HCT116 (cell line): ENCODE measurements around the gene KIAA1614. TPM values are rescaled to one million over a fixed set of nuclear protein-coding genes. Genes with fewer than 3 reads are reported as not detected.

Experiments
- ATAC-seq: fragments of 200-7000 bp; cut with Tn5 transposase; 2 replicates; pipeline ENCODE4 v1.9.1; 2020; ENCODE audit warnings: mild to moderate bottlenecking, moderate library complexity
- BruUV-seq: library from RNA; stranded (reverse); fragments of 400-500 nt; replicated peaks from 2 replicates; lab custom pipeline; 2021; lab: Mats Ljungman, UMichigan
- CTCF ChIA-PET: fragments of 300-600 bp; sonication (Branson Sonifier 250); formaldehyde crosslinking; loops from one replicate; lab custom pipeline; 2021; ENCODE audit warnings: antibody characterized with exemption; lab: Charles Lee
- POLR2A ChIA-PET: fragments of 300-600, 350-600 bp; sonication (Branson Sonifier 250); formaldehyde crosslinking; loops from one replicate; lab custom pipeline; 2021; ENCODE audit warnings: antibody characterized with exemption; lab: Charles Lee
- RAD21 ChIA-PET, 2 experiments: fragments of 300-600 bp; sonication (Branson Sonifier 250); formaldehyde crosslinking; loops; one replicate each; lab custom pipeline; 2023; ENCODE audit warnings: low total read pairs in 2 of 2; ENCODE audit not compliant: uncharacterized antibody in 2 of 2, unreplicated experiment in 2 of 2, low non-redundant PET in 1 of 2; lab: Charles Lee
- DNase-seq: peaks from one replicate; pipeline ENCODE4 v3.0.0-alpha.2; 2010; ENCODE audit warnings: low read depth, low spot score
- H2AFZ ChIP-seq: fragments of 200-600 bp; shearing (Covaris generic), sonication (generic); 2 replicates; pipeline ENCODE4 v1.6.1; 2017; ENCODE audit warnings: low read depth, mixed run types, mixed read lengths, antibody characterized with exemption, low read length; ENCODE audit not compliant: poor library complexity, severe bottlenecking
- H3K27ac ChIP-seq: 2 replicates; pipeline ENCODE4 v1.5.1; 2012; ENCODE audit warnings: low read depth, low read length
- H3K27me3 ChIP-seq: fragments of 200-600 bp; sonication (generic); 2 replicates; pipeline ENCODE4 v1.6.1; 2016; ENCODE audit warnings: mixed run types, low read length, mixed read lengths; ENCODE audit not compliant: insufficient read depth
- H3K36me3 ChIP-seq, 2 experiments: fragments of 200-500 bp in 1 of 2; fragments of 200-600 bp in 1 of 2; sonication (Bioruptor generic) in 1 of 2; sonication (generic) in 1 of 2; 2 replicates each; pipeline versions ENCODE4 v1.5.1 to v1.6.1; 2014 to 2016; ENCODE audit warnings: low read length in 2 of 2, inconsistent platforms in 1 of 2, mixed read lengths in 1 of 2, mixed run types in 1 of 2; ENCODE audit not compliant: insufficient read depth in 2 of 2, control insufficient read depth in 1 of 2
- H3K4me1 ChIP-seq, 2 experiments: fragments of 200-600 bp in 1 of 2; sonication (generic) in 1 of 2; 2 replicates each; pipeline versions ENCODE4 v1.5.1 to v1.6.1; 2012 to 2017; ENCODE audit warnings: low read length in 2 of 2, inconsistent platforms in 1 of 2, mild to moderate bottlenecking in 1 of 2, mixed read lengths in 1 of 2, mixed run types in 1 of 2, moderate library complexity in 1 of 2; ENCODE audit not compliant: insufficient read depth in 2 of 2, control insufficient read depth in 1 of 2
- H3K4me2 ChIP-seq: fragments of 200-600 bp; sonication (generic); 2 replicates; pipeline ENCODE4 v1.6.1; 2017; ENCODE audit warnings: mixed run types, low read length, mixed read lengths
- H3K4me3 ChIP-seq, 2 experiments: fragments of 200-600 bp in 1 of 2; sonication (generic) in 1 of 2; replicated peaks in 1 of 2; 2 replicates each; pipeline ENCODE4 v1.5.1; 2011 to 2016; ENCODE audit warnings: low read length in 2 of 2, control low read depth in 1 of 2, low read depth in 1 of 2, mild to moderate bottlenecking in 1 of 2, mixed read lengths in 1 of 2, mixed run types in 1 of 2
- H3K79me2 ChIP-seq: fragments of 200-600 bp; sonication (generic); 2 replicates; pipeline ENCODE4 v1.6.1; 2017; ENCODE audit warnings: mild to moderate bottlenecking, mixed run types, low read length, moderate library complexity, mixed read lengths; ENCODE audit not compliant: insufficient read depth
- H3K9ac ChIP-seq: fragments of 200-600 bp; sonication (generic); 2 replicates; pipeline ENCODE4 v1.6.1; 2016; ENCODE audit warnings: low read length, mixed read lengths
- H3K9me2 ChIP-seq: fragments of 200-600 bp; sonication (generic), shearing (Covaris generic); 2 replicates; pipeline ENCODE4 v1.6.1; 2017; ENCODE audit warnings: mixed run types, mild to moderate bottlenecking, moderate library complexity; ENCODE audit not compliant: insufficient read depth
- H3K9me3 ChIP-seq, 2 experiments: fragments of 200-500 bp in 1 of 2; fragments of 200-600 bp in 1 of 2; sonication (Bioruptor generic) in 1 of 2; sonication (generic) in 1 of 2; 2 replicates each; pipeline ENCODE4 v1.6.1; 2014 to 2017; ENCODE audit warnings: low read length in 2 of 2, mixed read lengths in 2 of 2, inconsistent platforms in 1 of 2, low read depth in 1 of 2, mild to moderate bottlenecking in 1 of 2, mixed run types in 1 of 2, moderate library complexity in 1 of 2; ENCODE audit not compliant: control insufficient read depth in 1 of 2, insufficient read depth in 1 of 2
- H4K20me1 ChIP-seq: fragments of 200-600 bp; sonication (generic), shearing (Covaris generic); 2 replicates; pipeline ENCODE4 v1.6.1; 2017; ENCODE audit warnings: mixed run types, mild to moderate bottlenecking, moderate library complexity; ENCODE audit not compliant: insufficient read depth
- CBX3 ChIP-seq: IDR thresholded peaks from 2 replicates; pipeline ENCODE4 v1.6.1; 2012; ENCODE audit warnings: low read depth
- CEBPB ChIP-seq: IDR thresholded peaks from 2 replicates; pipeline ENCODE4 v1.6.1; 2012; ENCODE audit warnings: low read depth
- EGR1 ChIP-seq: IDR thresholded peaks from 2 replicates; pipeline ENCODE4 v1.6.1; 2012; ENCODE audit warnings: low read depth
- EZH2 ChIP-seq: fragments of 200-600 bp; sonication (generic); IDR thresholded peaks from 2 replicates; pipeline ENCODE4 v1.6.1; 2017; ENCODE audit warnings: antibody characterized with exemption, mixed run types
- JUND ChIP-seq: IDR thresholded peaks from 2 replicates; pipeline ENCODE4 v1.6.1; 2012
- POLR2A ChIP-seq: IDR thresholded peaks from 2 replicates; pipeline ENCODE4 v1.7.0; 2011; ENCODE audit warnings: borderline replicate concordance; ENCODE audit not compliant: insufficient read depth, insufficient read length; ENCODE audit errors: extremely low read depth
- POLR2AphosphoS5 ChIP-seq: IDR thresholded peaks from 2 replicates; pipeline ENCODE4 v1.6.1; 2011; ENCODE audit warnings: mild to moderate bottlenecking, low read depth, low read length, moderate library complexity
- RAD21 ChIP-seq: IDR thresholded peaks from 2 replicates; pipeline ENCODE4 v1.6.1; 2012; ENCODE audit warnings: low read depth, mild to moderate bottlenecking
- SIN3A ChIP-seq: IDR thresholded peaks from 2 replicates; pipeline ENCODE4 v1.6.1; 2012; ENCODE audit warnings: low read depth
- SP1 ChIP-seq: IDR thresholded peaks from 2 replicates; pipeline ENCODE4 v1.6.1; 2012; ENCODE audit warnings: low read depth
- TCF7L2 ChIP-seq: IDR thresholded peaks from 2 replicates; pipeline ENCODE4 v1.7.0; 2011; ENCODE audit warnings: borderline replicate concordance, inconsistent platforms; ENCODE audit not compliant: insufficient read depth, insufficient read length; ENCODE audit errors: extremely low read depth
- YY1 ChIP-seq: IDR thresholded peaks from 2 replicates; pipeline ENCODE4 v1.6.1; 2011; ENCODE audit warnings: low read length, low read depth, moderate library complexity, mild to moderate bottlenecking; ENCODE audit not compliant: insufficient replicate concordance; ENCODE audit errors: extremely low read depth
- ZNF274 ChIP-seq: fragments of 200-500 bp; sonication (Bioruptor generic); IDR thresholded peaks from 2 replicates; pipeline ENCODE4 v1.6.1; 2014; ENCODE audit warnings: mild to moderate bottlenecking, low read depth, low read length, inconsistent platforms
- intact Hi-C: fragments of 100-400 bp; cut with micrococcal nuclease; formaldehyde crosslinking; loops from 2 replicates; pipeline ENCODE4 v1.10.0; 2022
- total RNA-seq: library from RNA; stranded (reverse); gene quantifications from one replicate; pipeline ENCODE4 v1.2.1, GENCODE V29; 2021; ENCODE audit not compliant: unreplicated experiment
- TF ChIP-seq, protein P1 (sequence below): IDR thresholded peaks from 2 replicates; pipeline ENCODE4 v1.6.1; 2011; ENCODE audit warnings: mild to moderate bottlenecking, low read length, moderate library complexity; ENCODE audit not compliant: insufficient replicate concordance; ENCODE audit errors: extremely low read depth
- TF ChIP-seq, protein P2 (sequence below): IDR thresholded peaks from 2 replicates; pipeline ENCODE4 v1.6.1; 2012
- TF ChIP-seq, protein P3 (sequence below): IDR thresholded peaks from 2 replicates; pipeline ENCODE4 v1.6.1; 2012
- TF ChIP-seq, protein P4 (sequence below): IDR thresholded peaks from 2 replicates; pipeline ENCODE4 v1.6.1; 2012; ENCODE audit warnings: low read depth

KIAA1614 gene
- total RNA-seq, 1 experiment from 2014 or later: 0.25 TPM

DNA sequence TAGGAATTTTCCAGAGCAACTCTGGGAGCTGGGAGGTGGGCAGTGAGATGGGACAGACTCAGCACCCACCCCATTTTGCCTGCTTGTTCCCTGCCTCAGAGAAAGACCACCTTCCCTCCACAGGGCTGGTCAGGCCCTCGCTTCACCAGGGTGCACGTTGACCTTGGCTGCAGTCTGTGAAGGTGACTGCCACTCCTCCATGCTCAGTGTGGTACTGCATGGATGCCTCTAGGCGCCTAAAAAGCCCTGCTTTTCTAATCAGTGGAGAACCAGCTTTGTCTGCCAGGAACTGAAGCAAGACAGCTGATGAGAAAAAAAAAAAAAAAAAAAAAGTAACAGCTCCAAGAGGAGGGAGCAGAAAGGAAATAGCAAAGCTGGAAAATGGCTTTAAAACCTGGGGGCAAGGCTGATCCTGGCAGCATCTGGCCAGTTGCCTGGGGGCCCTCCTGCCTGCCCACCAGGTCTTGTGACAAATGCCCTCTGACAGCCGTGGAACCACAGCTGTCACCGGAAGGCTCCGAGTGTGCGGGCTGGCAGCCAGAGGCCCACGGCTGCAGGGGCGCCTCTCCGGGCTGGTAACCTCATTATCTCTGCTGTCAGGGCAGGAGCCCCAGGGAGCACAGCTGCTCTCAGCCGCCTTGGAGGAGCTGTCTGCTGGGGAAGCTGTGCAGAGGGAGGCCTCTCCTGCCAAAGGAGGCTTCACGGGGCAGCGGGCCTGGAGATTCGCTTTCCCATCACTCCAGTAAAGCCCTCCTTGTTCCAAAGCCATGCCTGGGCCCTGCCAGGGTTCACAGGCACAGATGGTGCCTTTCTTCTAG is 13.7 kb downstream of the KIAA1614 start (continued):
- TF ChIP-seq EZH2: no peak
- TF ChIP-seq POLR2A: no peak
- no peak for TF ChIP-seq CEBPB
- no peak for TF ChIP-seq RAD21
- TF ChIP-seq SIN3A: no peak
- TF ChIP-seq ZNF274: no peak
- TF ChIP-seq POLR2AphosphoS5: no peak
- TF ChIP-seq, protein P1, sequence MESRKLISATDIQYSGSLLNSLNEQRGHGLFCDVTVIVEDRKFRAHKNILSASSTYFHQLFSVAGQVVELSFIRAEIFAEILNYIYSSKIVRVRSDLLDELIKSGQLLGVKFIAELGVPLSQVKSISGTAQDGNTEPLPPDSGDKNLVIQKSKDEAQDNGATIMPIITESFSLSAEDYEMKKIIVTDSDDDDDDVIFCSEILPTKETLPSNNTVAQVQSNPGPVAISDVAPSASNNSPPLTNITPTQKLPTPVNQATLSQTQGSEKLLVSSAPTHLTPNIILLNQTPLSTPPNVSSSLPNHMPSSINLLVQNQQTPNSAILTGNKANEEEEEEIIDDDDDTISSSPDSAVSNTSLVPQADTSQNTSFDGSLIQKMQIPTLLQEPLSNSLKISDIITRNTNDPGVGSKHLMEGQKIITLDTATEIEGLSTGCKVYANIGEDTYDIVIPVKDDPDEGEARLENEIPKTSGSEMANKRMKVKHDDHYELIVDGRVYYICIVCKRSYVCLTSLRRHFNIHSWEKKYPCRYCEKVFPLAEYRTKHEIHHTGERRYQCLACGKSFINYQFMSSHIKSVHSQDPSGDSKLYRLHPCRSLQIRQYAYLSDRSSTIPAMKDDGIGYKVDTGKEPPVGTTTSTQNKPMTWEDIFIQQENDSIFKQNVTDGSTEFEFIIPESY: no peak
- no peak for TF ChIP-seq EGR1
- TF ChIP-seq YY1: no peak
- no peak for TF ChIP-seq CBX3
- TF ChIP-seq TCF7L2: no peak
- TF ChIP-seq JUND: no peak

DNA sequence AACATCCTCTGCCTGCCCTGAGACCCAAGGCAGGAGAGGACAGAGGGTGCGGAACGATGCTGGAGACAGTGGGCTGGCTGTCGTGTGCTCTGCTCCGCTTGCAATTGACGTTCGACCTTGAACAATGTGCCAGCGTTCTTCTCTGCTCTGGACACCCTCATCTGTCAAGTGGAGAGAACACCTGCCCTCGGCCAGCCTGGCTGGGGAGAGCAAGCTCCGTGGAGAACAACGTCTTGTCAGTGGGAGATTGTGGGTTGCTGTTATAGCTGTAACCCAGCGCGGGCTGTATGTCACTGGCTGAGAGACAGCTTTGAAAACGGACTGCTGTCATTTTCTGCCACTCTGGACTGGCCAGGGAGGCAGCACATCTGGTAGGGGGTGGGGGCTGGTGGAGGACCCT is 14.7 kb downstream of the KIAA1614 start:
- Histone ChIP-seq H3K27ac (no peak overlapping the region), H3K4me1 (no peaks in the 10 kb centered on the region), H4K20me1 (no peaks in the 10 kb centered on the region), H3K36me3 (no peaks in the 10 kb centered on the region), H3K9me3 (no peaks in the 10 kb centered on the region), H3K27me3 (no peaks in the 10 kb centered on the region), H3K79me2 (no peaks in the 10 kb centered on the region), H3K4me2 (no peak overlapping the region), H2AFZ (no peak overlapping the region), H3K9me2 (no peaks in the 10 kb centered on the region), H3K4me3 (no peak overlapping the region), H3K9ac (no peak overlapping the region)
- RAD21 ChIA-PET: no interaction called here
- intact Hi-C loops: no loop called here
- CTCF ChIA-PET: no interaction called here
- POLR2A ChIA-PET: no interaction called here
- no peak for DNase-seq
- no peak for ATAC-seq
- no TSS peak for BruUV-seq
- no peak for TF ChIP-seq YY1
- TF ChIP-seq, protein P2, sequence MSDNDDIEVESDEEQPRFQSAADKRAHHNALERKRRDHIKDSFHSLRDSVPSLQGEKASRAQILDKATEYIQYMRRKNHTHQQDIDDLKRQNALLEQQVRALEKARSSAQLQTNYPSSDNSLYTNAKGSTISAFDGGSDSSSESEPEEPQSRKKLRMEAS: no peak
- TF ChIP-seq, protein P3, sequence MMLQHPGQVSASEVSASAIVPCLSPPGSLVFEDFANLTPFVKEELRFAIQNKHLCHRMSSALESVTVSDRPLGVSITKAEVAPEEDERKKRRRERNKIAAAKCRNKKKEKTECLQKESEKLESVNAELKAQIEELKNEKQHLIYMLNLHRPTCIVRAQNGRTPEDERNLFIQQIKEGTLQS: no peak
- TF ChIP-seq ZNF274: no peak
- TF ChIP-seq, protein P4, sequence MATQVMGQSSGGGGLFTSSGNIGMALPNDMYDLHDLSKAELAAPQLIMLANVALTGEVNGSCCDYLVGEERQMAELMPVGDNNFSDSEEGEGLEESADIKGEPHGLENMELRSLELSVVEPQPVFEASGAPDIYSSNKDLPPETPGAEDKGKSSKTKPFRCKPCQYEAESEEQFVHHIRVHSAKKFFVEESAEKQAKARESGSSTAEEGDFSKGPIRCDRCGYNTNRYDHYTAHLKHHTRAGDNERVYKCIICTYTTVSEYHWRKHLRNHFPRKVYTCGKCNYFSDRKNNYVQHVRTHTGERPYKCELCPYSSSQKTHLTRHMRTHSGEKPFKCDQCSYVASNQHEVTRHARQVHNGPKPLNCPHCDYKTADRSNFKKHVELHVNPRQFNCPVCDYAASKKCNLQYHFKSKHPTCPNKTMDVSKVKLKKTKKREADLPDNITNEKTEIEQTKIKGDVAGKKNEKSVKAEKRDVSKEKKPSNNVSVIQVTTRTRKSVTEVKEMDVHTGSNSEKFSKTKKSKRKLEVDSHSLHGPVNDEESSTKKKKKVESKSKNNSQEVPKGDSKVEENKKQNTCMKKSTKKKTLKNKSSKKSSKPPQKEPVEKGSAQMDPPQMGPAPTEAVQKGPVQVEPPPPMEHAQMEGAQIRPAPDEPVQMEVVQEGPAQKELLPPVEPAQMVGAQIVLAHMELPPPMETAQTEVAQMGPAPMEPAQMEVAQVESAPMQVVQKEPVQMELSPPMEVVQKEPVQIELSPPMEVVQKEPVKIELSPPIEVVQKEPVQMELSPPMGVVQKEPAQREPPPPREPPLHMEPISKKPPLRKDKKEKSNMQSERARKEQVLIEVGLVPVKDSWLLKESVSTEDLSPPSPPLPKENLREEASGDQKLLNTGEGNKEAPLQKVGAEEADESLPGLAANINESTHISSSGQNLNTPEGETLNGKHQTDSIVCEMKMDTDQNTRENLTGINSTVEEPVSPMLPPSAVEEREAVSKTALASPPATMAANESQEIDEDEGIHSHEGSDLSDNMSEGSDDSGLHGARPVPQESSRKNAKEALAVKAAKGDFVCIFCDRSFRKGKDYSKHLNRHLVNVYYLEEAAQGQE: no peak
- TF ChIP-seq SP1: no peak
- no peak for TF ChIP-seq EGR1
- no peak for TF ChIP-seq POLR2A
- TF ChIP-seq TCF7L2: no peak
- TF ChIP-seq CEBPB: no peak
